NCI-H2227 treated with DMSO at 0.1 percent for 48 hours (cell line): ENCODE results near the gene KCNJ10.
A peak's percentile ranks its signal among the peaks of the same experiment; 100 is the strongest.

Experiments
- DNase-seq: peaks from one replicate; lab custom pipeline; 2025; lab: John Stamatoyannopoulos, UW

Gene KCNJ10

DNA sequence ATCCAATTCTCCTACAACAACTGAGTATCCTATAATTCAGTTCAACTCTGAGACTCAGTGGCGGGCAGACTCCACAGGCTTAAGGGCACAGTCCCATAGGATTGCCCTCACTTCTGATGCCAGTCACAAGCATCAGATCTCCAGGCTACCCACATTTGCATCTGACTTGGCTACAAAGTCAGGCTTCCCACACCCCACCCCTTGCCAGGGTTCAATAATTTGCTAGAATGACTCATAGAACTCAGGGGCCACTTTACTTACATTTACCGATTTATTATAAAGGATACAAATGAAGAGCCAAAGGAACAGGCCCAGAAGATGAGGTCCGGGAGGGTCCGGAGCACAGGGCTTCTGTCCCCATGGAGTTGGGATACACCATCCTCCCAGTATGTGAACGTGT is 80.0 kb downstream of the KCNJ10 start:
- DNase-seq, result no peak

DNA sequence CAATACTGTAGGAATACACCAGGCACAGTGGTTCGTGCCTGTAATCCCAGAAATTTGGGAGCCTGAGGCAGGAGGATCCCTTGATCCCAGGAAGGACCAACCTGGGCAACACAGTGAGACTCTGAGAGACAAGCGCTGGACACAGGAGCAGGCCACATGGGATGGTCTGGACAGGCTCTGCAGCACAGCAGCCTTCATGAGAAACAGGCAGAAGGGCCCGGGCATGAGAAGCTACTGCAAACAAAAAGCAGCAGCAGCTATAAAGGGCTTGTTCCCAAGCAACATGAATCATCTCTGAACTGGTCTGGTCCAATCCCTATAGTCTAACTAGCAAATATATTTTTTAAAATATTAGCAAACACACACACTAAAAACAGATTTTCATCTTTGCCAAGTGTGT is 80.4 kb downstream of the KCNJ10 start:
- DNase-seq, result no peak

- no peak for DNase-seq
Measured at GRCh38 chr1:159988006-159988405, 82.0 kb downstream of the KCNJ10 start.

DNA sequence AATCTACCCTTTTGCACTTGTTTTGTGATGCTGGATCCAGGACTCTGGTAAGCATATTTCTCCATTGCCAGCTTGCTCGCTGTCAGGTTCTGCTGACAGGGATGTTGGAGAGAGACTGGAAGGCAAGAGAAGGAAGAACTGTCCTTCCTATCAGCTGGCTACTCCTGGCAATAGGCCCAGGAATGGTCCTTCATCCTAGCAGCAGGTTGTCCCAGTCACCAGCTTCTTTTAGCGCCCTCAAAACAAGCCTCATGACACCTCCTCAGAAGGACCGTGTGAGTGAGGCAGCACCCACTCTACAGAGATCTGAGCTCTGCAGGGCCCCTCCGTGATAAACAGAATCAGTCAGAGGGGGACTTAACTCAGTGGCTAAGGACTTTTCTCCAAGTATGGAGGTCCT is 82.8 kb downstream of the KCNJ10 start:
- no peak for DNase-seq

DNA sequence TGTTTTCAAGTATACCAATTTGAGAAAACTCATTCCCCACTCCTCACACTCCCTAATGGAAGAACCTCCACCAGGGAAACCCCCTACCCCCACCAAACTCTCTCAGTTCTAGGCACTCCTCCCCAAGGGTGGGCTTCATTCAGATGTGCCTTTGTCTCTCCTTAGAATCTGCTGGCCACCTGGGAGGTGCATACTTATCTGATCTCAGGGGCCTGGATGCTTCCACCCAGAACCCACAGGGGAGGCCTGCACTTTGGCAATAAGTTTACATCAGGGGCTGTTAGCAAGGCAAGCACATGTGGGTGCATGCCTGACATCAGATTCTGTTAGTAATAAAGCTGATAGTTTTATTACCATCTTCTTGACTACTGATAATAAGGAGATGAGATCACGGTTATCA is 83.4 kb downstream of the KCNJ10 start:
- no peak for DNase-seq

GRCh38 chr1:159986093-159986492 is 83.9 kb downstream of the KCNJ10 start:
- DNase-seq, result no peak

GRCh38 chr1:159985473-159985872 is 84.5 kb downstream of the KCNJ10 start:
- DNase-seq, result no peak

DNA sequence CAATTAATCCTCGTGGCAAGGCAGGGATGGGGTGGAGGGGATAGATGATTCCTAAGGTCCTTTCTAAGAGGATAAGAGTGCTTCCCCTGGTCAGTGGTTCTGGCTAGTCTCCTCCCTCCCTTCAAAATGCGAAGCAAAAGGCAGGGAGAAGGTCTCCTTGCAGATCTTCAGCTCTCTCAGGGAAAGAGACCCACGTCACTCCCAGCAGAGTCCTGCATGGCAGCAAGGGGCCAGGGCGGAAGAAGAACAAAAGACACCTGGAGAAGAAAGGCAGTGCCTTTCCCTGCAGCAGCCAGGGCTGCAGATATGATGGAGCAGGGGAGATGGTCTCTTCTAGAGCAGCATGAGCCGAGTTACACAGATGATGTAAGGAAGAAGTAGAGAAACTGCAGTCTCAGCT is 86.3 kb downstream of the KCNJ10 start:
- DNase-seq, result no peak

DNA sequence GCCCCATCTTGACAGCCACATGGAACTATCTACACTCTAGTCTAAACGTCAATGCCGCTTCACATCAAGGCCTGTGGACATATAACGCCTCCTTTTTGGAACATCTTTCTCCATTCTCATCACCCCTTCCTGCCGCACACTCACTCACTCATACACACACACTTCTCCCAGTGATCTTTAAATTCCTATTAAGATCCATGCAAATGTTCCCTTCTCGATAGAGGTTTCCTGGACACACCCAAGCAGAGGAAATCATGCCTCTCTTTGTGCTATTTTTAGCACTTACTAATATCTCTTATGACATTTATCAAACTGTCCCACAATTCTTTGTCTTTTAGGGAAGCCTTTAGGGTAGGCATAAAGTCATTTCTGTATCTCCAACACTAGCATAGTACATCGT is 87.7 kb downstream of the KCNJ10 start:
- DNase-seq, result no peak

DNA sequence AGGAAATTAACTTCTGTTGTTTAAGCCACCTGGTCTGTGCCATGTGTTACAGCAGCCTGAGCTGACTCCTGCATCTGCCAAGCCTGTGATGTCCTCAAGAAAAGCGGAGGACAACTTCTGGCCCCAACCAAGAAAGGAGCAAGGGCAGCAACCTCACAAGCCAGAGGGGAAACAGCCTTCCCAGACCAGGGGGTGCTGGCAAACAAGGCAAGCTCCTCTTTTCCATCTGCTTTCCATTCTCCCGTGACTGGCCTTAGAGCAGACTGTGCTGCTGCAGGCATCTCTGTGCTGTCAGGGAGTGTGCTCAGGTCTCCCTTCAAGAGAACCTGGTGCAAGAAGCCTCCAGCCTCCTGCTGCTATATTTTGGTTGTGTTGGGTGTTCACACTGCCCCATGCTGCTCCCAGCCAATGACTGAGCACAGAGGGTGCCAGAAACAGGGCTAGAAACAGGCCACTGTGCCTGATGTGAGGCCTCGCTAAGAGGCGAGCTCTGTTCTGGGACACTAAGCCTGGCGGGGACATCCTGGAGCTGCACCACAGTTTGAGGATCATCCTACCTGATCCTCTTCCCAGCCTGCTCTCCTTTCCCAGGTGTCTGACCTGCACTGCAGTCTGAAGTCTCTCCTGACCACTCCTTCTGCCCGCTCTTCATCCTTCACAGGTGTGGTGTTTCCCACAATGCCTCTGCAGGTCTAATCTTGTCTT is 88.5 kb downstream of the KCNJ10 start:
- DNase-seq, result no peak

- DNase-seq, result no peak
Measured at GRCh38 chr1:159980786-159981185, 89.2 kb downstream of the KCNJ10 start.

DNA sequence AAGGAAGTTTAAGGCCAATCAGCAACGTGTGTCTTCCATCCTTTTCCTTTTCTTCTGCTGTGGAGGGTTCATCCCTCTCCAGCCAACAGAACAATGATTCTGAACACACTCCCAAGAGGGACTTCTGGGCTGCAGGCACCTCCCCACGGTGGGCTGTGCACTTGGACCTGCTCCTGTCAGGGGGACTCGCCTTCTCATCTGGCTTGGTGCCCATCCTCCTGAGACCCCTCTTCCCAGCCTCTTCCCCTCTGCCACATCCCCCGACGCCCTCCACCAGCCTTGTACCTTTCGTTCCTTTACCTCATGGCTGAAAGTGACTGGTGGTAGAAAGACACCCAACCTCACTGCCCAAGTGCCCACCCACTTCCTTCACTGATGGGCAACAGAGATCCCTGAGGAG is 89.9 kb downstream of the KCNJ10 start:
- no peak for DNase-seq

- no peak for DNase-seq
Measured at GRCh38 chr1:159979257-159979656, 90.7 kb downstream of the KCNJ10 start.

DNA sequence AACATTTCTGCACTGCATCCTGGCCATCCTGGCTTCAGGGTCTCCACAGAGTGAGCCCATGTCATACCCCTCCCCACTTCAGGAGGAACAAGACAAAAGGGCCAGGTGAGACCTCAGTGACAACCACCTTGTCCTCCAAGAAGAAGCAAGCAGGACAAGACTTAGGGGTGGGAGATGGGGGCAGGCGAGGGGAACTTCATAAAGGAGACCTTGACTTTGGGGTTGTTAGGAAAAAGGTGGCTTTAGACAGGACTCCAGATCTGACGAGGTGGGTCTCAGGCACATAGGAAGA is 91.9 kb downstream of the KCNJ10 start:
- DNase-seq, result no peak

GRCh38 chr1:159977364-159978106 is 92.4 kb downstream of the KCNJ10 start:
- DNase-seq, result no peak

DNA sequence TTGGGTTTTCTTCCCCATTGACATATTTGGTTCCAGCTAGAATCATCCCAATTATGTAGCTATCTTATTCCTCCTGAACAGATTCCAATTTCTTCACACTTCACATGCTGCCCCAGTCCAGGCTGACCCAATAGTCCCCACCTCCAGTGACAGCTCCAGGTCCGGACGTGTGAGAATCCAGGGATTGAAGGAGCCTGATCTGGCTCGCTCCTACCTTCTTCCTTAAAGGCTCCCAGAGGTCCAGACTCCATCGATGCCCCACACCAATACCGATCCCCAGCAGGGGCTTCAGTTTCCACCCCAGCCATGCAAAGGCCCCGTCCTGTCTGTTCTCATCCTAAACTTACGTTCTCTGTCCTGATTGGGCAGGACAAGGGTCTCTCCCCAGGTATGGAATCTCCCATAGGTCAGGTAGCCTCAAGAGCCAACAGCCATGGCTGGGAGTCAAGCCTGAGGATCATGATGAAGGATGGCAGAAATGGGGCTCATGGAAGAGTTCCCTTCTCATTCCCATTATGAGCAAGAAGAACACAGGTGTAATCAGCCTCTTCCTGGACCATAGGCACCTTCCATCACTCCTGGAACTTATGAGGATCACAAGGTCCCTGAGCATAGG is 95.5 kb downstream of the KCNJ10 start:
- no peak for DNase-seq

DNA sequence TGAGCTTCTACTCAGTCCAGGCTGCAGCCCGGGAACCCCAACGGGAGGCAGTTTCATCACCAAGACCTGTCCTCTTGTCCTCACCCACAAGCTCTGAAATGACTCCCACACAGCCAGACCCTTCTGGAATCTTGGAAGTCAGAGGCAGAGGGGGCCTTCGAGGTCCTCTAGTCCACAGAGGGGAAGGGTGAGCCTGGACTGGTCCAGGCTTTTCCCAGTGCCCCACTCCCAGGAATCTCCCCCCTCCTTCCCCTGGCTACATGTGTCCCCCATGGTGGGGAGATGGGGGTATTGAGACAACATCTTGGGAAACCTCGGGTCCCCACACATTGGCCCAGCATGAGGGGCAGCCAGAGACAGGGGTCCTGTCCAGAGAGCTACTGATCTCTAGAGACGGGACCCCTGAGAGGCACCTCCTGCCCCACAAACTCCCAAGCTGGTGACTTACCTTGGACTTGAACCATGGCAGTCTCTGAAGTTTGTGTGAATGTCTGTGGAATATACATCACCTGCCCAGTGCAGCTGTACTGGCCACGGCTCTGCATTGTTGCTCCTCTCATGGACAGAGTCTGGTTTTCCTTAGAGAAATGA is 96.5 kb downstream of the KCNJ10 start:
- no peak for DNase-seq

DNA sequence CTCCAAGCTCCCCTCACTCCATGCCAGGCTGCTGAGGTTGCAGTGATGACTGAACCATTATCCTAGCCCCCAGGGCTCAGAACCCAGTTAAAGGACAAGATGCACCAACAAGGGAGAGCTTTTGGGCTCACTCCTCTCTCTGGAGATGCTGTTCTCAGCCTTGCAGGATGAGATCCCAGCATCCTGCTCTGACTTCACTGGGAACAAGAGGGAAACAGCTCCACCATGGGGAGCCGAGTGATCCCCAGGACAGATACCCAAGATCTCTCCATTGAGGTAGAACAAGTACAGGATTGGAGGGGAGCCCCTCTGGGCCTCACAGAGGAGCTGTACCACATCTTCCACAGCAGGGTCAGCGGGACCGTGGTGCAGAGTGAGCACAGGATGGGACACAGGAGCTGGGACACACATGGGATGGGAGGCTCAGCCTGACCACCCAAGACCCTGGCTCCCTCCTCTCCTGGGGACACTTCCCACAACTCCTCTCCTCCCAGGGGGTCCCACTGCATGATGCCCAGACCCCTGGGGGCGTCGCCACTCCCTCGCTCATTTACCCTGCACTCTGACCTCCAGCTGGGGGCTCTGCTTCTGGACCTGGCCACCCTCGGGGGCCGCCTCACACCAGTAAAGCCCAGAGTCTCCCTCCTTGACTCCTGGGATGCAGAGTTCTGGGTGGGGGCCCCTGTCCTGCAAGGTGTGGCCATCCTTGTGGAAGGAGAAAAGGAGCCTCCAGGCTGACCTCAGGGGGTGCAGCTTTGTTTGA is 97.3 kb downstream of the KCNJ10 start:
- DNase-seq, result no peak

DNA sequence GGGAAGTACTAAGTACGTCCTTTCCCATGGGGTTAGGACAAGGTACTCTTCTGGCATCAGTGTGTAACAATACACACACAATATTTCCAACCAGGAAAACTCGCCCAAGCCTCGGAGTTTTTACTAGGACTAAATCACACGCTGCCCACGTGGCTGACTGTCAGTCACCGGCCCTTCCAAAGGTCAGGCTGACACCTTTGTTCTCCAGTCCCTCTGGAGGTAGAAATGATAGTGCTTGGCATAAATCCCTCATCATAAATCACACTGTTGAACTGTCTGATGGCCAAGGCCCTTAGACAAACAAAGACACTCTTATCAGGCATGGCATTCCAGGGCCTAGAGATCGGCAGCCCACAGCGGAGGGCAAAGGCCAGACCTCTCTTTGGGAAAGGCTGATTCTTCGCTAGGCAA is 99.0 kb downstream of the KCNJ10 start:
- DNase-seq, result peak; percentile 34

DNA sequence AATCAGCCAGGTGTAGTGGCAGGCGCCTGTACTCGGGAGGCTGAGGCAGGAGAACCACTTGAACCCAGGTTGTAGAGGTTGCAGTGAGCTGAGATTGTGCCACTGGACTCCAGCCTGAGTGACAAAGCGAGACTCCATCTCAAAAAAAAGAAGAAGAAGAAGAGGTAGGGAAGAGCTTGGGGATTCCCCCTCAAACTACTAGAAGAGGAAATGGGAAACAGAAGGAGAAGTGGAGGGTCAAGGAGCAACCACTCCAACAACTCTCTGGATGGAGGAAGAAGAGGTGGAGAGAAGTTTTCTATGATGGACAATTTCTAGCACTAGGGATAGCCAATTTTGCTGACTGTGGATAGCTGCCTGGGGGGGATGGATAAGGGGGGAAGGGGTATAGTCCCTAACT is 101.1 kb downstream of the KCNJ10 start:
- DNase-seq, result no peak

DNA sequence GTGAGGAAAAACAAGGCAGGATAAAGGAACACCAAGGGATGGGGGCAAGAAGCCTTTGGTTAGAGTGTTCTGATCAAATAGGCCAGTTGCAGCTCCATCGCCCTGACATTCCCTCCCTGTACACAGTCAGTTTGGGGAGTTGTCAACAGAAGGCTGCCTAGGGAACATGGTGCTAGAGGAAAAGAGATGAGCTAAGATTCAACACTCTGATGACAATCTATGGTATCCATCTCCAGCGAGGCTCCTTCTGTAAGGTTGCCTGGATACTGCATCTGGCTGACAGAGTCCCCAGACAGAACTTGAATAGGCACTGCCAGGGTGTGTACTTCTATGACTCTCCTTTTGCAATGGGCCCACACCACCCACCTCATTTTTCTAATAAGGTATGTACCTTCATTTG is 104.7 kb downstream of the KCNJ10 start:
- no peak for DNase-seq

- DNase-seq, result no peak
Measured at GRCh38 chr1:159964144-159964543, 105.8 kb downstream of the KCNJ10 start.
